Subcutaneous abdominal adipose tissue (tissue), 5 donors: ENCODE data around the gene SIGLEC15.

Experiments used
- H3K27ac ChIP-seq: one replicate; pipeline ENCODE4 v1.7.0; 2013; ENCODE audit warnings: low read depth, mild to moderate bottlenecking, inconsistent platforms, low read length, moderate library complexity
- H3K27me3 ChIP-seq, 5 donors: one replicate each; pipeline ENCODE4 v1.7.0; 2013; ENCODE audit warnings: low read length in 5 of 5, inconsistent platforms in 1 of 5; ENCODE audit not compliant: control insufficient read depth in 5 of 5, insufficient read depth in 4 of 5
- H3K36me3 ChIP-seq, 5 donors: one replicate each; pipeline ENCODE4 v1.7.0; 2013; ENCODE audit warnings: low read length in 5 of 5; ENCODE audit not compliant: control insufficient read depth in 5 of 5, insufficient read depth in 5 of 5
- H3K4me1 ChIP-seq, 5 donors: one replicate each; pipeline ENCODE4 v1.7.0; 2013; ENCODE audit warnings: low read length in 5 of 5, mild to moderate bottlenecking in 3 of 5, moderate library complexity in 1 of 5; ENCODE audit not compliant: control insufficient read depth in 5 of 5, insufficient read depth in 5 of 5
- H3K4me3 ChIP-seq, 5 donors: one replicate each; pipeline ENCODE4 v1.7.0; 2013; ENCODE audit warnings: low read length in 5 of 5, low read depth in 1 of 5
- H3K9ac ChIP-seq, 5 donors: one replicate each; pipeline ENCODE4 v1.7.0; 2013; ENCODE audit warnings: low read length in 5 of 5, mild to moderate bottlenecking in 4 of 5, moderate library complexity in 3 of 5
- H3K9me3 ChIP-seq, 5 donors: one replicate each; pipeline ENCODE4 v1.7.0; 2013; ENCODE audit warnings: low read length in 5 of 5; ENCODE audit not compliant: control insufficient read depth in 5 of 5
- donor health status: healthy.
- donor health status: healthy.
- donor health status: healthy.
- donor health status: healthy.
- donor health status: healthy.

SIGLEC15 gene

GRCh38 chr18:45825258-45826044 is at the start of gene SIGLEC15:
Gene SIGLEC15 (plus strand): TSS chr18:45825675. CDS start chr18:45825729, 54 bp downstream.
- H3K27me3 ChIP-seq: peaks cover 0 to 10% (median 5%) of the 10 kb centered on the region in 5 donors
- no peak within 1 kb of the TSS for H3K27ac ChIP-seq
- H3K4me1 ChIP-seq: peaks cover 0 to 24% (median 13%) of the 10 kb centered on the region in 5 donors
- H3K4me3 ChIP-seq: no peak within 1 kb of the TSS
- H3K36me3 ChIP-seq: no peaks in the 10 kb centered on the region
- no peaks in the 10 kb centered on the region for H3K9me3 ChIP-seq
- H3K9ac ChIP-seq: no peak within 1 kb of the TSS

- peak overlapping the region; percentile 38 for H3K27ac ChIP-seq
- H3K4me3 ChIP-seq: peak overlapping the region; percentile 74 to 96 (median 88)
- H3K36me3 ChIP-seq: no peaks in the 10 kb centered on the region
Observed at GRCh38 chr18:45775743-45776142, 49.7 kb upstream of the SIGLEC15 start.

GRCh38 chr18:45777393-45777792 is 48.1 kb upstream of the SIGLEC15 start:
- peaks cover 0 to 9% (median 4%) of the 10 kb centered on the region in 5 donors for H3K27me3 ChIP-seq
- H3K9ac ChIP-seq: no peak overlapping the region
- no peaks in the 10 kb centered on the region for H3K36me3 ChIP-seq
- peaks cover 0 to 23% (median 12%) of the 10 kb centered on the region in 5 donors for H3K4me1 ChIP-seq
- H3K27ac ChIP-seq: no peak overlapping the region
- no peaks in the 10 kb centered on the region for H3K9me3 ChIP-seq
- no peak overlapping the region for H3K4me3 ChIP-seq

More at GRCh38 chr18:45775743-45776142, 49.7 kb upstream of the SIGLEC15 start:
- Histone ChIP-seq H3K4me1 (peaks cover 0 to 20% (median 10%) of the 10 kb centered on the region in 5 donors), H3K27me3 (peaks cover 0 to 2% (median under 1%) of the 10 kb centered on the region in 5 donors), H3K9ac (peak overlapping the region; percentile 65 to 87 (median 82)), H3K9me3 (no peaks in the 10 kb centered on the region)

GRCh38 chr18:45780568-45780967 is 44.9 kb upstream of the SIGLEC15 start:
- no peak overlapping the region for H3K27ac ChIP-seq

GRCh38 chr18:45782662-45783061 is 42.8 kb upstream of the SIGLEC15 start:
- Histone ChIP-seq H3K9me3 (no peaks in the 10 kb centered on the region), H3K27ac (no peak overlapping the region), H3K27me3 (peaks cover 0 to 9% (median 4%) of the 10 kb centered on the region in 5 donors), H3K4me1 (peaks cover 0 to 12% (median 0%) of the 10 kb centered on the region in 5 donors), H3K9ac (no peak overlapping the region), H3K36me3 (no peaks in the 10 kb centered on the region), H3K4me3 (no peak overlapping the region)

More at GRCh38 chr18:45780568-45780967, 44.9 kb upstream of the SIGLEC15 start:
- H3K9ac ChIP-seq: no peak overlapping the region
- H3K4me1 ChIP-seq: peaks cover 0 to 17% (median 4%) of the 10 kb centered on the region in 5 donors
- H3K27me3 ChIP-seq: peaks cover 0 to 9% (median 4%) of the 10 kb centered on the region in 5 donors
- no peak overlapping the region for H3K4me3 ChIP-seq
- no peaks in the 10 kb centered on the region for H3K36me3 ChIP-seq
- H3K9me3 ChIP-seq: no peaks in the 10 kb centered on the region

- Histone ChIP-seq H3K36me3 (no peaks in the 10 kb centered on the region), H3K27me3 (peaks cover 0 to 9% (median 4%) of the 10 kb centered on the region in 5 donors), H3K9ac (no peak overlapping the region), H3K4me3 (no peak overlapping the region), H3K4me1 (peaks cover 0 to 12% (median 0%) of the 10 kb centered on the region in 5 donors), H3K27ac (no peak overlapping the region), H3K9me3 (no peaks in the 10 kb centered on the region)
Observed at GRCh38 chr18:45783097-45784075, 42.1 kb upstream of the SIGLEC15 start.

- Histone ChIP-seq H3K4me1 (peaks cover 0 to 12% (median 0%) of the 10 kb centered on the region in 5 donors), H3K9me3 (no peaks in the 10 kb centered on the region), H3K36me3 (no peaks in the 10 kb centered on the region), H3K9ac (no peak overlapping the region), H3K27ac (no peak overlapping the region), H3K27me3 (peaks cover 0 to 9% (median 4%) of the 10 kb centered on the region in 5 donors), H3K4me3 (peak overlapping the region in 2 of 5 donors; percentile 5 to 35)
Observed at GRCh38 chr18:45785134-45785533, 40.3 kb upstream of the SIGLEC15 start.

- Histone ChIP-seq H3K27me3 (peaks cover 0 to 4% (median 0%) of the 10 kb centered on the region in 5 donors), H3K4me1 (peaks cover 0 to 7% (median 0%) of the 10 kb centered on the region in 5 donors), H3K9me3 (no peaks in the 10 kb centered on the region), H3K9ac (no peak overlapping the region), H3K27ac (no peak overlapping the region), H3K4me3 (no peak overlapping the region), H3K36me3 (no peaks in the 10 kb centered on the region)
Observed at GRCh38 chr18:45786941-45787340, 38.5 kb upstream of the SIGLEC15 start.

GRCh38 chr18:45787346-45787745 is 38.1 kb upstream of the SIGLEC15 start:
- Histone ChIP-seq H3K4me1 (peaks cover 0 to 7% (median 0%) of the 10 kb centered on the region in 5 donors), H3K27me3 (no peaks in the 10 kb centered on the region), H3K36me3 (no peaks in the 10 kb centered on the region), H3K4me3 (no peak overlapping the region), H3K9ac (no peak overlapping the region), H3K9me3 (no peaks in the 10 kb centered on the region), H3K27ac (no peak overlapping the region)
